HG03025 (cell line): ENCODE measurements around the gene OR8B4.
"Not testable (repeated sequence)": the region's sequence is repeated elsewhere in the genome, so short reads cannot be mapped to it uniquely, and the experiment has no call there.

Source experiments
- ATAC-seq: cut with Tn5 transposase; IDR thresholded peaks from one replicate; pipeline ENCODE4 v1.9.1; 2021; ENCODE audit warnings: mild to moderate bottlenecking, moderate library complexity; ENCODE audit not compliant: unreplicated experiment, low FRiP score

The OR8B4 gene

GRCh38 chr11:124415356-124415923, 9.2 kb downstream of the OR8B4 start:
- ATAC-seq = no peak

- ATAC-seq = no peak
These were observed 14.8 kb downstream of the OR8B4 start for GRCh38 chr11:124409906-124410305.

GRCh38 chr11:124405581-124405980, 19.1 kb downstream of the OR8B4 start:
- ATAC-seq = no peak

- not testable (repeated sequence) for ATAC-seq
These were observed 21.5 kb downstream of the OR8B4 start for GRCh38 chr11:124403186-124403585.

GRCh38 chr11:124402326-124402922, 22.2 kb downstream of the OR8B4 start:
- ATAC-seq = peak; percentile 75

- no peak for ATAC-seq
These were observed 25.7 kb downstream of the OR8B4 start, which contains the start of gene OR8B3 for GRCh38 chr11:124398924-124399323. Gene OR8B3, minus strand, starts transcription at chr11:124399024. Its CDS starts 1,673 bp downstream, at chr11:124397351.

GRCh38 chr11:124396847-124397246, 27.8 kb downstream of the OR8B4 start:
- not testable (repeated sequence) for ATAC-seq

GRCh38 chr11:124394408-124394807, 30.3 kb downstream of the OR8B4 start:
- ATAC-seq = no peak

- no peak for ATAC-seq
These were observed 40.3 kb downstream of the OR8B4 start, which contains the start of gene OR8B2 for GRCh38 chr11:124384399-124384798. Gene OR8B2, minus strand, starts transcription at chr11:124384499. Its CDS starts 1,156 bp downstream, at chr11:124383343.

GRCh38 chr11:124382857-124383256, 41.8 kb downstream of the OR8B4 start:
- ATAC-seq = not testable (repeated sequence)

GRCh38 chr11:124380585-124380984, 44.1 kb downstream of the OR8B4 start:
- ATAC-seq = no peak

GRCh38 chr11:124376280-124376679, 48.4 kb downstream of the OR8B4 start:
- no peak for ATAC-seq
